Measurements from ENCODE around the gene LAMB4.
A peak's percentile ranks its signal among the peaks of the same experiment; 100 is the strongest.

GRCh38 chr7:107978815-107979408 lies 151.2 kb downstream of the LAMB4 start:
- TF ChIP-seq SUZ12 (IDR thresholded peaks at IDR 0.05) (no peak), PKNOX1 (IDR thresholded peaks at IDR 0.05) (peak; percentile 64), SP1 (IDR thresholded peaks at IDR 0.05) (no peak), LEF1 (IDR thresholded peaks at IDR 0.05; ENCODE audit: borderline replicate concordance) (no peak), FOXM1 (IDR thresholded peaks at IDR 0.05; ENCODE audit: borderline replicate concordance) (no peak), ARNT (IDR thresholded peaks at IDR 0.05) (no peak), NFRKB (IDR thresholded peaks at IDR 0.05) (no peak), FOXA1 (IDR thresholded peaks at IDR 0.05) (no peak)
